Measurements from ENCODE around the gene PNPLA1.

PNPLA1 gene

GRCh38 chr6:36247693-36248092 lies 22.2 kb upstream of the PNPLA1 start:
- Histone ChIP-seq H3K9ac (ENCODE audit: low read depth, low read length) (no peak overlapping the region), H3K27ac (ENCODE audit: low read depth, low read length) (no peak overlapping the region), H3K27me3 (ENCODE audit: insufficient read depth, low read length) (no peaks in the 10 kb centered on the region), H3K4me1 (ENCODE audit: insufficient read depth, low read length) (peaks cover 33% of the 10 kb centered on the region), H3K36me3 (ENCODE audit: insufficient read depth, low read length) (no peaks in the 10 kb centered on the region), H3K4me3 (ENCODE audit: low read length) (no peak overlapping the region), H3K9me3 (ENCODE audit: insufficient read depth, low read depth, low read length) (no peaks in the 10 kb centered on the region)
- 92% methylated on average over 6 of the region's 6 CpGs for WGBS

- peaks cover 28% of the 10 kb centered on the region for H3K4me1 ChIP-seq (ENCODE audit: insufficient read depth, low read length)
- H3K36me3 ChIP-seq (ENCODE audit: insufficient read depth, low read length) = no peaks in the 10 kb centered on the region
- H3K9me3 ChIP-seq (ENCODE audit: insufficient read depth, low read depth, low read length) = no peaks in the 10 kb centered on the region
- no peak overlapping the region for H3K4me3 ChIP-seq (ENCODE audit: low read length)
- no peak overlapping the region for H3K9ac ChIP-seq (ENCODE audit: low read depth, low read length)
- WGBS = no CpG with 5 or more reads among the region's 1 CpG
- H3K27ac ChIP-seq (ENCODE audit: low read depth, low read length) = no peak overlapping the region
- H3K27me3 ChIP-seq (ENCODE audit: insufficient read depth, low read length) = no peaks in the 10 kb centered on the region
Observed at GRCh38 chr6:36248980-36249379, 20.9 kb upstream of the PNPLA1 start.

- WGBS = 84% methylated on average over 5 of the region's 5 CpGs
Observed at GRCh38 chr6:36249536-36249935, 20.3 kb upstream of the PNPLA1 start.

GRCh38 chr6:36252005-36252404 lies 17.9 kb upstream of the PNPLA1 start:
- WGBS = 95% methylated on average over 2 of the region's 2 CpGs
- Histone ChIP-seq H3K36me3 (ENCODE audit: insufficient read depth, low read length) (no peaks in the 10 kb centered on the region), H3K4me1 (ENCODE audit: insufficient read depth, low read length) (peaks cover 3% of the 10 kb centered on the region; the same call in 1 of the 2 replicates), H3K9ac (ENCODE audit: low read depth, low read length) (no peak overlapping the region), H3K27ac (ENCODE audit: low read depth, low read length) (no peak overlapping the region), H3K9me3 (ENCODE audit: insufficient read depth, low read depth, low read length) (no peaks in the 10 kb centered on the region), H3K27me3 (ENCODE audit: insufficient read depth, low read length) (no peaks in the 10 kb centered on the region), H3K4me3 (ENCODE audit: low read length) (no peak overlapping the region)

More at GRCh38 chr6:36249536-36249935, 20.3 kb upstream of the PNPLA1 start:
- no peak overlapping the region for H3K27ac ChIP-seq (ENCODE audit: low read depth, low read length)
- H3K36me3 ChIP-seq (ENCODE audit: insufficient read depth, low read length) = no peaks in the 10 kb centered on the region
- peaks cover 23% of the 10 kb centered on the region for H3K4me1 ChIP-seq (ENCODE audit: insufficient read depth, low read length)
- no peak overlapping the region for H3K9ac ChIP-seq (ENCODE audit: low read depth, low read length)
- no peaks in the 10 kb centered on the region for H3K9me3 ChIP-seq (ENCODE audit: insufficient read depth, low read depth, low read length)
- H3K27me3 ChIP-seq (ENCODE audit: insufficient read depth, low read length) = no peaks in the 10 kb centered on the region
- no peak overlapping the region for H3K4me3 ChIP-seq (ENCODE audit: low read length)

GRCh38 chr6:36263390-36264000 lies 6.4 kb upstream of the PNPLA1 start:
- Histone ChIP-seq H3K9me3 (ENCODE audit: insufficient read depth, low read depth, low read length) (no peaks in the 10 kb centered on the region; the same call in 1 of the 2 replicates), H3K9ac (ENCODE audit: low read depth, low read length) (no peak overlapping the region), H3K27me3 (ENCODE audit: insufficient read depth, low read length) (no peaks in the 10 kb centered on the region; the same call in 1 of the 2 replicates), H3K4me1 (ENCODE audit: insufficient read depth, low read length) (no peaks in the 10 kb centered on the region), H3K4me3 (ENCODE audit: low read length) (no peak overlapping the region), H3K36me3 (ENCODE audit: insufficient read depth, low read length) (no peaks in the 10 kb centered on the region), H3K27ac (ENCODE audit: low read depth, low read length) (no peak overlapping the region)
- WGBS = 73% methylated on average over 9 of the region's 9 CpGs

GRCh38 chr6:36265744-36266143 lies 4.1 kb upstream of the PNPLA1 start:
- Histone ChIP-seq H3K4me3 (ENCODE audit: low read length) (no peak overlapping the region), H3K4me1 (ENCODE audit: insufficient read depth, low read length) (no peaks in the 10 kb centered on the region), H3K27me3 (ENCODE audit: insufficient read depth, low read length) (no peaks in the 10 kb centered on the region; the same call in 1 of the 2 replicates), H3K9me3 (ENCODE audit: insufficient read depth, low read depth, low read length) (no peaks in the 10 kb centered on the region; the same call in 1 of the 2 replicates), H3K9ac (ENCODE audit: low read depth, low read length) (no peak overlapping the region), H3K36me3 (ENCODE audit: insufficient read depth, low read length) (no peaks in the 10 kb centered on the region), H3K27ac (ENCODE audit: low read depth, low read length) (no peak overlapping the region)
- 74% methylated on average over 1 of the region's 1 CpG for WGBS

GRCh38 chr6:36266913-36267644 lies 2.8 kb upstream of the PNPLA1 start:
- H3K9ac ChIP-seq (ENCODE audit: low read depth, low read length) = no peak overlapping the region
- no peak overlapping the region for H3K4me3 ChIP-seq (ENCODE audit: low read length)
- H3K27ac ChIP-seq (ENCODE audit: low read depth, low read length) = no peak overlapping the region
- H3K27me3 ChIP-seq (ENCODE audit: insufficient read depth, low read length) = no peaks in the 10 kb centered on the region; the same call in 1 of the 2 replicates
- H3K4me1 ChIP-seq (ENCODE audit: insufficient read depth, low read length) = no peaks in the 10 kb centered on the region
- no peaks in the 10 kb centered on the region for H3K36me3 ChIP-seq (ENCODE audit: insufficient read depth, low read length)
- no peaks in the 10 kb centered on the region; the same call in 1 of the 2 replicates for H3K9me3 ChIP-seq (ENCODE audit: insufficient read depth, low read depth, low read length)
- WGBS = 93% methylated on average over 13 of the region's 13 CpGs

GRCh38 chr6:36267731-36268477 lies 2.0 kb upstream of the PNPLA1 start:
- no peaks in the 10 kb centered on the region; the same call in 1 of the 2 replicates for H3K27me3 ChIP-seq (ENCODE audit: insufficient read depth, low read length)
- no peak overlapping the region for H3K4me3 ChIP-seq (ENCODE audit: low read length)
- H3K27ac ChIP-seq (ENCODE audit: low read depth, low read length) = no peak overlapping the region
- 96% methylated on average over 4 of the region's 4 CpGs for WGBS
- no peaks in the 10 kb centered on the region for H3K4me1 ChIP-seq (ENCODE audit: insufficient read depth, low read length)
- H3K36me3 ChIP-seq (ENCODE audit: insufficient read depth, low read length) = no peaks in the 10 kb centered on the region
- H3K9ac ChIP-seq (ENCODE audit: low read depth, low read length) = no peak overlapping the region
- no peaks in the 10 kb centered on the region; the same call in 1 of the 2 replicates for H3K9me3 ChIP-seq (ENCODE audit: insufficient read depth, low read depth, low read length)

GRCh38 chr6:36268478-36269275 lies 1.2 kb upstream of the PNPLA1 start:
- Histone ChIP-seq H3K9me3 (ENCODE audit: insufficient read depth, low read depth, low read length) (no peaks in the 10 kb centered on the region; the same call in 1 of the 2 replicates), H3K9ac (ENCODE audit: low read depth, low read length) (no peak overlapping the region), H3K4me1 (ENCODE audit: insufficient read depth, low read length) (no peaks in the 10 kb centered on the region), H3K36me3 (ENCODE audit: insufficient read depth, low read length) (no peaks in the 10 kb centered on the region), H3K4me3 (ENCODE audit: low read length) (no peak overlapping the region), H3K27ac (ENCODE audit: low read depth, low read length) (no peak overlapping the region), H3K27me3 (ENCODE audit: insufficient read depth, low read length) (no peaks in the 10 kb centered on the region; the same call in 1 of the 2 replicates)
- WGBS = 87% methylated on average over 10 of the region's 12 CpGs

- no peak overlapping the region for H3K27ac ChIP-seq (ENCODE audit: low read depth, low read length)
- H3K4me1 ChIP-seq (ENCODE audit: insufficient read depth, low read length) = no peaks in the 10 kb centered on the region
- no peak overlapping the region for H3K9ac ChIP-seq (ENCODE audit: low read depth, low read length)
- whole genome bisulfite sequencing = 75% methylated on average over 8 of the region's 8 CpGs
- H3K36me3 ChIP-seq (ENCODE audit: insufficient read depth, low read length) = no peaks in the 10 kb centered on the region
- H3K27me3 ChIP-seq (ENCODE audit: insufficient read depth, low read length) = no peaks in the 10 kb centered on the region; the same call in 1 of the 2 replicates
- H3K4me3 ChIP-seq (ENCODE audit: low read length) = no peak overlapping the region
- no peaks in the 10 kb centered on the region for H3K9me3 ChIP-seq (ENCODE audit: insufficient read depth, low read depth, low read length)
Observed at GRCh38 chr6:36272234-36272633, 2.4 kb downstream of the PNPLA1 start.
